ENCODE measurements around the gene PIGL.

GRCh38 chr17:16349431-16349830, 132.4 kb downstream of the PIGL start:
- TF ChIP-seq EZH2phosphoT487 (IDR thresholded peaks at IDR 0.05; ENCODE audit: insufficient read depth, low read depth) (no peak), EZH2 (IDR thresholded peaks at IDR 0.05; ENCODE audit: insufficient read depth, poor library complexity, severe bottlenecking) (no peak)
